NCI-H774 (cell line): ENCODE data around the gene GAS6.

Source experiments
- DNase-seq: peaks from one replicate; lab custom pipeline; 2025; lab: John Stamatoyannopoulos, UW

GAS6 gene

DNA sequence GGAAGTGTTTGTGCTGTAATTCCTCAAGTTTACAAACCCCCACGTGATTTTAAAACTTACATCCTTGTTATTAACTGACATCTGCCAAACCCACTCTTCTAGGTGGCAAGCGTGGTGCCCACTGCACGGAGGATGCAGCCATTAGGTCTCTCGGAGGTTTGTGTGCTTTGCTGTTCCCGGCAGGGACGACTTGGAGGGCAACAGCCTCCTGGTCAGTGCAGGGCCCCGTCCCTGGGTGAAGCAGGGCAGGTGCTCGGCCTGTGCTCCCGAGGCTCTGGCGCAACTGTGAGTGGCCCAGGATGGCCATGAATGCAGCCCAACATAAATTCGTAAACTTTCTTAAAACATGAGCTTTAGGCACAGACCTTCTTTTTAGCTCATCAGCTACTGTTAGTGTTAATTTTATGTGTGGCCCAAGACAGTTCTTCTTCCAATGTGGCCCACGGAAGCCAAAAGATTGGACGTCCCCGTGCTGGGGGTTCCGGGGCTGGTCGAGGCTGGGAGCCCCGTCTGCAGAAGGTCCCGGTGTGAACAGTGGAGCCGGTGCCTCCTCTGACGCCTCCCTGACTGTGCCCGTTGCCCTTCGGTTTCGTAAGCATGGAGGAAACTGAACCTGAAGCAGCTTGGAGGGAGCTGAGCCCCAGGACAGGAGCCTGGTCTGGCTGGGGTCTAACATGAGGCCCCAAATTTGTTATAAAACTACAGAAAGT is 11.9 kb downstream of the GAS6 start:
- DNase-seq, result no peak

DNA sequence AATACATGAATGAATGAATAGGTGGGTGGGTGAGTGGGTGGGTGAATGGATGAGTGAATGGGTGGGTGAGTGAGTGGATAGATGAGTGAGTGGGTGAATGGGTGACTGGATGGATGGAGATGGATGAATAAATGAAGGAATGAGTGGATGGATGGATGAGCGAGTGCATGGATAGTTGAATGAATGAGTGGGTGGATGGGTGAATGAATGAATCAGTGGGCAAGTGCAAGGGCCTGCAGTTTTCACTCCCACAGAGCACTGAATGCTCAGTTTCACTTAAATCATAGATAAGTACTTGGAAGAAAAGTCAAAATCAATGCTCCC is 12.4 kb downstream of the GAS6 start:
- DNase-seq, result no peak

DNA sequence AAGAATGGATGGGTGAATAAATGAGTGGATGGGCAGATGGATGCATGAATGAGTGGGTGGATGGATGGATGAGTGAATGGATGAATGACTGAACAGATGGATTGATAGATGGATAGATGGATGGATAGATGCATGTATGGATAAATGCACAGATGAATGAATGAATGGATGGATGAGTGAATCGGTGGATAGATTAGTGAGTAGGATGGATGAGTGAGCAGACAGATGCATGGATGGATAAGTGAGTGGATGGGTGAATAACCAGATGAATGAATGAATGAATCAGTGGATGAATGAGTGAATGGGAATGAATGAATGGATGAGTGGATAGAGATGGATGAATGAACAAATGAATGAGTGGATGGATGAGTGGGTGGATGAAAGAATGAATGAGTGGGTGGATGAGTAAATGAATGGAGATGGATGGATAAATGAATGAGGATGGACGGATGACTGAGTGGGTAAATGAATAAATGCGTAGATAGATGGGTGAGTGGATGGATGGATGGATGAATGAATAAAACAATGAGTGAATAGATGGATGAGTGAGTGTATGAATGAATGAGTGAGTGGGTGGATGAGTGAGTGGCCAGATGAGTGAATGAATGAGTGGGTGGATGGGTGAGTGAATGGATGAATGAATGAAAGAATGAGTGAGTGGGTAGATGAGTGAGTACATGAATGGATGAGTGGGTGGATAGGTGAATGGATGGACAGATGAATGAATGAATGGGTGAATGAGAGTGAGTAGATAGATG is 13.0 kb downstream of the GAS6 start:
- no peak for DNase-seq

DNA sequence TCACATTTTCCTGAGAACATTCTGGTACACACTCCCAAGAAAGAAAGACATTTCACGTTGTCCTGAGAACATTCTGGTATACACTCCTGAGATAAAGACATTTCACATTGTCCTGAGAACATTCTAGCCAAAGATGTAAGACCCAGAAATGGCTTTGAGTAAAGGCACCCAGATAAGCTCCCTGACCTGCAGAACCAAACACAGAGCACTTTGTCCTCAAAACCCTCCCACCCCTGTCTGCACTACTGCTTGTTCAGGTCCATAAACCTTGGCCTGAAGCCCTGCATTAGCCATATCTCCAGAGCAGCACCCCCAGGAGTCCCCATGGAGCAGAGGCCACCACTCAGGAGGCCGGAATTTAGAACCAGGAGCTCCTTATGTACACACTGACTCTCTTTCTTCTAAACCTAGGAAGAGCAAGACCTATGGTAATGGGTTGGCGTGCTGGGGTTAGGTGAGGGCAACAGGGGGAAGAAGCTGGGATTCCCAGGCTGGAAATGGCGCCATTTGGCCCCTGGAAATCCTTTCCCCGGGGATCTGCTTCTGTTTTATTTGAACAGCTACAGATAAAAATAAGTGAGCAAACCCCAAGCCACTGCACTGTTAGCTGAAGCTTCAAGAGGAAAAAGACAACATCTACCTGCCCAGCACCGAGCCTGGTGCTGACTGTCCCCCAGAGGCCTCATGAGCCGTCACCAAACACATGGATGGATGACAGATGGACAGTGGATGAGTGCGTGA is 13.7 kb downstream of the GAS6 start:
- DNase-seq, result no peak

DNA sequence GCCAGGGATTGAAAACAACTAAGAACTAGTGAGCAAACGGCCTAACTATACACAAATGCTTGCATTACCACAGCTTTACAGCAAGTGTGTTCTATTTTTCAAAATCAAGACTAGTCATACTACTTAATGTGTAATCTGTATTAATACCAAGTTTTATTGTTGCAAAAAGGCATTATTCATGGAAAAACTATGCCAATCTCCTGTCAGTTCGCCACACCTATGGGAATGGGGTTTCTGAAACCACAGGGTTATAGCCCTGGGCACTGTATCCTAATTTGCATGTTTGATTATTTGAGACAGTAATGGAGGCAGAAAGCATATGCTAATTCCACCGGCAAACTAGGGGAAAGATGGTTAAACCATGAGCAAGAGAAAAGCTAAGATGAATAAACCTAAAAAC is 14.3 kb downstream of the GAS6 start:
- DNase-seq, result no peak

DNA sequence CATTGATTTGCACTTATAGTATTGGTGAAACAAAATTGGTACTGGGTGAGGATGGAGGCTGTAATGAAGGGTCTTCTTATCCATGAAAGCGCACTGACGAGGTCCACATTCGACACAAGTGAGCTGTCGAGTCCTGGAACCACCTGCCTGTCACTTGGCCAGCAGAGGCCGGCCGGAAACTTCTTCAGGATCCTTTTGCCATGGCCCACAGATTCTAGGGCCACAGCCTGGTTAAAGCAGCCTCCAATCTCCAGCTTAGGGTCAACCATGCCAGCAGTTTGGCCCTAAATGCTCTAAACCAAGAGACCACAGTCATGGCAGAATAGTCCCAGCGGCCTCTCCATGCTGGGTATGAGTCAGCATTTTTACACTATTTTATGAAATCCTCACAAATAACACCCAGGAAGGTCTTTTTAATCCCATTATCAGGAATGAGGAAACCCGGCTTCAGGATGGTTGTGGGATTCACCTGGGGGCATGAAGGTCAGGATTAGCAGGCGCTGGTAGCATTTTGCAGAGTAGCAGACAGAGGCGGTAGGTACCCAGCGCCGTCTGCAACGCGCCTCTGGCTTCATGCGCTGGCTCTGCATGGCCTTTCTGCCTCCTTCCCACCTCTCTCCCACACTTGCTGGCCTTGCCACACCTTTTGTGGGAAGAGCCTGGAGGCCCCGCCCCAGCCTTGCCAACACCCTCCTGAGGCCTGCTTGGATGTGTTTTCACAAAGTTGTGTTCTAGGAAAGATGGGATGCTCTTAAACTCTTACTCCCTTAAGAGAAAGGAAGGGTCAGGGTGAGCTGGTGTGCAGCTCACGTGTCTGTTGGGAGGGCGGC is 15.2 kb downstream of the GAS6 start:
- no peak for DNase-seq

DNA sequence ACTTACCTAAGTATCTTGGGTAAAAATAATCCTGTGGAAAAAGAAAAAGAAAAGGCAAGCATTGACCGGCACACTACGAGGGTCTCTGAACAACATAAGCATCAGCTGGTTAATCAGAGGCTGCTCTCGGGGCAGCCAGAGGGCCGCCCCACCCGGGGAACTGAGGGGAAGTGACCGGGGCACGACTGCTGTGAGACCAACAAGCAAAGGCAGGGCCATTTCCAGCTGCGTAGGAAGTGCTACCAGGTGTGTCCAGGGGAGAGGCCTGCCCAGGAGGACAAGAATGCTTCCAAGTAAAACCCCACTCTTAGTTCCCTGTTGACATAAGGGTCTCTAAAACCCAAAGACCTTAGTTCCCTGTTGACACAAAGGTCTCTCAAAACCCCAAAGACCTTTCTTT is 15.9 kb downstream of the GAS6 start:
- no peak for DNase-seq

DNA sequence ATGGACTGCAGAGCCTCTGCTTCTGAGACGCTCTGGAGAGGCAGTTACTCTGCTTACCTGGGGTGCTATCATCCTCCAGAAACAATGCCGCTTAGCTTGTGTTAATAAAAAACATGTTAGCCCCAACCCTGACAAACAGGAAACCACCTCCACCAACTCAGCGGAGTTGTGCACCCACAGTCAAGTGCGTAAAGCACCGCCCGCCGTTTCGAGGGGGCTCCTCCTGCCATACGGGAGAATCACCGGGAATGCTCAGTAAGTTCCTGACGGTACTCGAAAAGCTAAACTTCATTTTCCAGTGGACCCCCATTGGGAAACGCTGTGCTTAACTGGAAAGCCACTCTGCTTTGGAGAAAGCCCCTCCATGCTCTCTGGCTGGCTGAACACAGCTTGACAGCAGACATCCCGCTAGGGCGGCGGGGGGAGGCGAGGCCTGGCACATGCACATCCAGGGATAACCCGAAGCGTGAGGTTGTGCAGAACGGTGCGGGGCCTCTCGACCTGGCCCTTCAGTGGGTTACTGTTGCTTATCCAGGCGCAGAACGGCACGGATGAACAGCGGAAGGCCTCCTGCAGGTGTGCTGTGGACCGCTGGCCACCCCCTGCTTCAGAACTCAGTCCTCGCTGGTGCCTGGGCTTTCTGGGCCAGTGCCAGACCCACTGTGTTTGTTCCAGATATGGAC is 17.1 kb downstream of the GAS6 start:
- DNase-seq, result no peak

DNA sequence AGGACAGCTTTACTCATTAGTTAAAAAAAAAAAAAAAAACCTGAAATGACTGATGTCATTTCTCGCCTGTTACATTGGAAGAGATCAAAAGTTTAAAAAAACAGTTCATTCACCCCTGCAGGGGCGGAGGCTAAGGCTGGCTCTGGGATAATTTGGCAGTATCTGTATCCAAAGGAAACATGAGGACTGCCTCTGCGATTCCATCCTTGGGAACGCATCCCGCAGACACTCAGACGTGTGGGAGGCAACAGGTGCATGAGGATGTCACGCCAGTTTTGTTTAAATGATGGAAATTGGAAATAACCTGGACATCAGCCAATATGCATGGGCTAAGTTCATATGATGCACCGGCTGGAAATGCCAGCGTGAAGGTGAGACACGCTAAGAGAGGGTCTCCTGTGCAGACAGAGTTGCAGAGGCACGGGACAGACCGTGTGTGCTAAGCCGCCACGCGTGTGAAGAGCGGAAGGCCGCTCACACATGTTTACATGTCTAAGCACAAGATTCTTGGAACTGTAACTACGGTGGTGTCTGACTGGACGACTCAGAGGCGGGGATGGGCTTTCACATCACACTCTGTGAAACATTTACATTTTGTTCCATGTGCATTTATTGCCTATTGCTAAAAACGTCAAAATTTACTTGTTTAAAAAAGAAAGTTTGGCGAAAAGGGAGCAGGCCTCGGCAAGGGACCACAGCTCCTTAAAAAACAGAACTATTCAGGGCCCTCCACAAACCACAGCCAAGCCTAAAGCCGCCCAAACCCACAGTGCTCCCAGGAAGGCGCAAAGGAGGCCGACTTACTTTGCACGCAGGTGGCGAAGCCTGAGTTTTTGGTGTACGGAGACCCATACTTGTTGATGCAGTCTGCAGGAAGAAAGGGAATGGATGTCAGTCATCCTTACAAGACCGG is 17.9 kb downstream of the GAS6 start:
- no peak for DNase-seq

DNA sequence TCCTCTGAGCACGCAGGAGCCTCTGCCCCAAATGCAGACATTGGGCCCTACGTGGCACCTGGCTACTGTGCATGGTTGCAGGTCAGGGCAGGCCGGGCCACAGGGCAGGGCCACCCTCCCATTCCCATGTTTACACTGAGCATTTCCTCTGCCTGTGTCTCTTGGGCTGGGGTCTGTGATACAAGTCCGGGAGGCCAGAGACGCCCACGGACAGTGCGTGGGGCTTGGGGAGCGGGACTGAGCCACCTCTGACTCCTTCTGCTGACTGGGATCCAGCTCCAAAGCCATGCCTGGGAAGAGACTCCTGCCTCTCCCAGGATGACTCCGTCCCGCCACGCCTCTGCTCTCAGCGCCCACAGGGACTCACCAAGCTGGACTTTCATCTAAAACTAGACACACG is 18.8 kb downstream of the GAS6 start:
- no peak for DNase-seq

DNA sequence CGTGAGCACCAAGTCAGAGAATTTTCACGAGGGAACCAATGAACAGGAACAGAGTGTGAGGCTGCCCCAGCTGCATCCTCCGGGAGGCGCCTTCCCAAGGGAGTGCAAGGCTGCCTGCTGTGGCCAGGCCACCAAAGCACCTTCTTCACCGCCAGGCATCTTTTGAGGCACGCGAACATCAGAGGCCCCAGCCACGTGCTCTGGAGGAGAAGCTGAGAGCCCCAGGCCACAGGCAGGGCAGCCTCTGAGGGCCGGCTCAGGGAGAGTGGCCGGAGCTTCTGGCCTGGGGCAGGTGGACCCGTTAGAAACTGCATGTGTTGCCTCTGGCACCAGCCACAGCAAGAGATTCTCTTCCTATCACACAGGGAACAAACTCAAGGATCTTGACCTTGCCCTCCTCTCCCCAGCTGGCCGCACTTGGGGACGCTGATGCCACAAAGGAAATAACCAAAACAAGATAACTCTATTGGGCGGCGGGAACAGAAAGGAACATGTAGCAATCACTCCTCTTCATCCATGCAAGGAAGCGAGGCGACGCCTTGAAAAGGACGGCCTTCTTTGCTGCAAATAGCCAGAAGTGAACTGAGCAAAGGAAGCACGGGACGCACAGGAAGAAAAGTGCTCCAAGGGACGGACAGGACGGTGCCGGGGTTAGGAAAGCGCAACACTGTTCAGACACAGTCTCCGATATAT is 19.9 kb downstream of the GAS6 start:
- no peak for DNase-seq

DNA sequence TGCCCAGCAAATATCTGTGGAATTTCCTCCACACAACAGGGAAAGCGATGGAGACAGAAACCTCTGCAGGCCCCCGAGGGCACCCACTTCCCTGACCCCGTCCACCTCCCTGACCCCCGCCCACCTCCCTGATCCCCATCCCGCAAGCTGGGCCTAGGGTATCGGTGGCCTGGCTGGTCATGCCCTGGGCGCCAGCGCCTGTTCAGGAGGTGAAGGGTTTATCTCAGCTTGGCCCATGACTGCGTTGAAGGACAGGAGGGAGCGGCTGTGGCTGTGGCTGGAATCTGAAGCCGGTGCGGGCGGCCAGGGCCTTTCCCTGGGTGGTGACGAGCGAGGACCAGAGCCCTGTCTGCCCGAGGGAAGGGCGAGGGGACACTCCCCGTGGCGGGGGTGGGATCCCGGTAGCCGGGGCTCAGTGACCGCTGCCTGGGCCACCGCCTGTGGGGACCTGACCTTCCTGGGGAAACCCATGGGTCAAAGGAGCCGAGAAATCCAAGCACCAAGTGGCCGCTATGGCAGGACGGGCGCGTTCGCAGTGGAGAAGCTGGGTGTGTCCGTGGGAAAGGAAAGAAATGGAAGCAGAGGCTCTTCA is 20.7 kb downstream of the GAS6 start:
- DNase-seq, result no peak

DNA sequence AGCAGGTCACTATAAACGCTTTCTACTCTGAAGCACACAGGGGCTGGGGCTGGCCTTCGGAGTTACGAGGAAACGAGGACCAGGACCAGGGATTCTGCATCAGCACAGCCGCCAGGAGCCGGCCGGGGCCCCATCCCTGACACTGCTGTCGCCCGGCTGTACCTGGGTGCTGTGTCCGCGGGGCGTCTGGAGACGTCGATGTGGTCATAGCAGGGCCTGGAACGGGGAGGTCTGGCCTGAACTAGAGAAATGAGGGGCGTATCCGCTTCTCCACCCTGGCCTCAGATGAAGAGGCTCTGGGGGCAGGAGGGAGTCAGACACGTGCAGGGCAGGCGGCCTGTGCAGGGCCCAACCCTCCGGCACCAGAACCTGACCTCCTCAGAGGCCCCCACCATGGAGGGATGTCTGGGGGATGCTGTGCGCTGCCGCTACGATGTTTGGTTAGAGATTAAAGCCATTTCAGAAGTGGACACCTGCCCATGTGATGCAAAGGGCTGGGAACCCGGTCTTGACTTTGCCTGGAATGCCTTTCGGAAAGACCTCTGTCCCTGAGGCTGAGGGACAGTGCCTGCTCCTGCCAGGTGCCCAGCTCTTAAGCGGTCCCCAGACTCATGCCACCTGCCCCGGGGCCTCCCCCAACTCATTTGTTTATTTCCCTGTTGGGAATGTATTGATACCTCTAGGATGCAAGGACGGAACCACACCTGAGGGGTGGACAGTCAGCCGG is 21.4 kb downstream of the GAS6 start:
- DNase-seq, result no peak

DNA sequence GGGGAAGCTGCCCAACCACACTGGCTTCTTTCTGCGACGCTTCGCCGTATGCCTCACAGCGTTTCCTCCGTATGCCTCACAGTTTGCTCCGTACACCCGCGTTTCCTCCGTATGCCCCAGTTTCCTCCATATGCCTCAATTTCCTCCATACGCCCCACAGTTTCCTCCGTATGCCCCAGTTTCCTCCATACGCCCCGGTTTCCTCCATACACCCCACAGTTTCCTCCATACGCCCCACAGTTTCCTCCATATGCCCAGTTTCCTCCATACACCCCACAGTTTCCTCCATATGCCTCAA is 22.6 kb downstream of the GAS6 start:
- no peak for DNase-seq

DNA sequence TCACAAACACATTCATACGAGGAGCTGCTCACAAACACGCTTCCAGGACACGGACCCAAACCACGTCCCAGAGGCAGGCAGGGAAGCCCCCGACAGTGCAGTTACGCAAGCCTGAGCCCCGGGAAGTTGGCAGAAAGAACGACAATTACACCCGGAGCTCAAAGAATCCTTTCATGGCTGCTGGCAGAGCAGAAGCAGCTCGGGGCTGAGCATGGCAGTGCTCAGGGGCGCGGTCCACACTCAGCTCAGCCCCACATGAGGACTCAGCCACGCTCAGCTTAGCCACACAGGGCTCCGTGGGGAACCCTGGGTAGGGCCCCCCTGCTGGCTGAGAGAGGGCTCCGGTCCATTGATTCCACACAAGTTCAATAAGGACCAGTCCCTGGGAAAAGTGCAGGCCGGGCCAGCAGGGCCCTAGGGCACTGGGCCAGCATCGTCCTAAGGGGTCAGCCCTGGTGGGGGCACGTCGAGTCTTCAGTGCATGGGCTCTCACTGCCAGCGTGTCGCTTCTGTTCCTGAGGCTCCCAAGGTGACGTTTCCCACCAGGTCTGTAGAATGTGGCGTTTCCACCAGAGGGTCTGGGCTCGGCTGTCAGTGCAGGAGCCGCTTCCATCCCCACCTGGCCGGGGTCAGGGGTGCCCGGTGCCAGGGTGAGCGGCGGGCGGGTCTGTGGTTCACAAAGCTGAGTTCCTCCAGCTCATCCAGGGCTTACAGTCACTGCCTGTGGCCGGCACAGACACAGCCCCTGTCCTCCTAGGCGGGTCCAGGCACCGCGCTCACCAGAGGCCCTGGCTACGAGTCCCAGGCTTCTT is 23.1 kb downstream of the GAS6 start:
- DNase-seq, result no peak

DNA sequence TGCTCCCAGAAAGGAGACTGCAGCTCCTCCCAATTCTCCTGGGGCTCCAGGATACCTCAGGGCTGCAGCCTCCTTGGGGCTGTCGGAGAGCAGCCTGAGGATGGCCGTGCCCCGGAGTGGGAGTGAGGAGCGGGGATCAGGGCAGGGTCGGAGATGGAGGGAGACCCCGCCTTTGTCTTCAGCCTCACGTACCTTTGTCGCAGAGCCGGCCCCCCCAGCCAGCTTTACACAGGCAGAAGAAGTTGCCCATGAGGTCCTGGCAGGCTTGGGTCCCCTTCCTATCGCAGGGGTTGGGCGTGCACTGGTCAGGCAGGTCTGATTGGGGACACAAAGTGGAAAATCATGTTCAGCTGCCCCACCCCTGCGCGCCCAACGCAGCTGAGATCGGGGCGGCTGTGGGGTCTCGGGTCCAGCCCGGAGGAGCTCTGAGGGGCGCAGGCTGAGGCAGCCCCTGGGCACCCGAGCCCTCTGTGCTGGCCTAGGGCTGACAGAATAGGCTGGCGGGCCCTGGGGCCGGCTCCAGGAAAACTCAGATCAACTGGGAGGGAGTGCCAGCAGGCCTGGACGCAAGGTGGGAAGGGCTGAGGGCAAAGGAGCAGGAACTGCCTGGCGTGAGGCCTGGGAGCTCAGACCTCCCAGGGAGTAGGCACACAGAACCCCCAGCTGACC is 24.2 kb downstream of the GAS6 start:
- no peak for DNase-seq

DNA sequence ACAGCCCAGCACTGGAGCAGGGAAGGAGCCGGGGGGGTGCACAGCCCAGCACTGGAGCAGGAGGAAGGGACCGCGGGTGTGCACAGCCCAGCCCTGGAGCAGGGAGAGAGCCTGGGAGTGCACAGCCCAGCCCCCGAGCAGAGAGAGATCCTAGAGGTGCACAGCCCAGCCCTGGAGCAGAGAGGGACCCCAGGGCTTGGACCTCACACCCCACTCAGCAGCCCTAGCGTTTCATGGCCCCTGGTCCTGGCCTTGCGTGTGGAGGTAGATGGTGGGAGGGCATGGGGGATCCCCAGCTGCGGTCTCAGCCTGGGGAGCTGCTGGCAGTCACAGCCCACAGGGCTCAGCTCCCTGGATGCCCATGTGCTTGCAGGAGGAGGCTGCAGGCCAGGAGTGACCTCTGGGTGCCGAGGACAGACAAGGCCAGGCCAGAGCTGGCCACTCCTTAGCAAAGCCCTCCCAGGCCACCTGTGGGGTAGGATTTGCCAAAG is 25.1 kb downstream of the GAS6 start:
- DNase-seq, result no peak
